ENCODE data around the gene AGRP.

DNA sequence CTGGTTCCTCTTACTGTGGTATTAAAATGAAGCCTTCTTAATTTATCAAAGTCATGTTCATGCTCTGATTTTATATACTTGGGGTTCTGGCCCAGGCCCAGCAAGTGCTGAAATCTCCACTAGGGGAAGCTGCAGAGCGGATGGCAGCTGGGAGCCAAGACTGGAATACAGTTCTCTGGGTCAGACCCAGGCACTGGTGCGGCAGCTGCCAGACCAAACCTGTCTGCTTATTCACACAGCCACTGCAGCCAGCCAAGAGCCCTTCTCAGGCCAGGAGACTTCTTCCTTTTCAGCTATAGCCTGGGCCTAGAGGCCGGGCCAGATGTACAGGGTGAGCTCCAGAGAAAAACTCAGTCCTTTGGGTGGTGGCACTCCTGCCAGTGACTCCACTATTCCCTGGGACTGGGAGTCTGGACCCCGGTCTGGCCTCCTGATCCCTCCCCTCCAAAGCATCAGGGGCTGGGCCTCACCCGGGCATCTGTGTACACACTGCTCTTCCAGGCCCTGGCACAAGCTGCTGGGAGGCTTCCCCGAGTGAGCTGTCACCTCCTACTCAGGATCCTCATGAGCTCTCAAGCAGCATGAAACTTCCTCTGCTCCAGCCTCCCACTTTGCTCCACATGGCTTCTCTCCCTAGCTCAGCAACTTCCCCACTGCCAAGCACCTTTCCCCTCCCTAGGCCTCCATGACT, 26.8 kb downstream of the AGRP start:
- TF ChIP-seq POLR2A (IDR thresholded peaks at IDR 0.05) = no peak
- peak in 3 of 6 experiments; percentile 25 to 37 (median 34) for TF ChIP-seq CTCF (IDR thresholded peaks at IDR 0.05)
